ENCODE measurements around the gene ZNF442.

- TF ChIP-seq POLR2A (IDR thresholded peaks at IDR 0.05; ENCODE audit: low read length): no peak
- no peak for TF ChIP-seq CTCF (IDR thresholded peaks at IDR 0.05)
- TF ChIP-seq CEBPB (IDR thresholded peaks at IDR 0.05): no peak
These were observed 35.1 kb downstream of the ZNF442 start for GRCh38 chr19:12330340-12330739.

All from A549 (cell line).